ES-I3 (cell line): ENCODE data around the gene PITPNC1.

Source experiments
- H3K36me3 ChIP-seq: 2 replicates; pipeline ENCODE4 v1.6.1; 2013; ENCODE audit warnings: mild to moderate bottlenecking, low read length, control low read depth, moderate library complexity; ENCODE audit not compliant: insufficient read depth
- H3K4me1 ChIP-seq: 2 replicates; pipeline ENCODE4 v1.6.1; 2013; ENCODE audit warnings: mild to moderate bottlenecking, control low read depth, low read length; ENCODE audit not compliant: insufficient read depth
- H3K9ac ChIP-seq: 2 replicates; pipeline ENCODE4 v1.6.1; 2013; ENCODE audit warnings: low read depth, mild to moderate bottlenecking, low read length, moderate library complexity
- H3K9me3 ChIP-seq: 2 replicates; pipeline ENCODE4 v1.6.1; 2013; ENCODE audit warnings: mild to moderate bottlenecking, low read length, moderate library complexity; ENCODE audit not compliant: control insufficient read depth, insufficient read depth

The PITPNC1 gene

GRCh38 chr17:67441052-67441895 lies 64.2 kb downstream of the PITPNC1 start:
- no peaks in the 10 kb centered on the region for H3K9me3 ChIP-seq
- H3K36me3 ChIP-seq: no peaks in the 10 kb centered on the region
- H3K9ac ChIP-seq: no peak overlapping the region; the same call in 1 of the 2 replicates
- peaks cover 34% of the 10 kb centered on the region for H3K4me1 ChIP-seq

- Histone ChIP-seq H3K36me3 (no peaks in the 10 kb centered on the region), H3K9me3 (no peaks in the 10 kb centered on the region), H3K4me1 (peaks cover 34% of the 10 kb centered on the region), H3K9ac (no peak overlapping the region)
Measured at GRCh38 chr17:67441896-67442219, 64.8 kb downstream of the PITPNC1 start.

- no peaks in the 10 kb centered on the region for H3K36me3 ChIP-seq
- H3K9me3 ChIP-seq: no peaks in the 10 kb centered on the region
- peaks cover 34% of the 10 kb centered on the region for H3K4me1 ChIP-seq
- H3K9ac ChIP-seq: no peak overlapping the region
Measured at GRCh38 chr17:67442787-67443624, 65.9 kb downstream of the PITPNC1 start.

- H3K36me3 ChIP-seq: no peaks in the 10 kb centered on the region
- peaks cover 30% of the 10 kb centered on the region for H3K4me1 ChIP-seq
- no peak overlapping the region for H3K9ac ChIP-seq
- H3K9me3 ChIP-seq: no peaks in the 10 kb centered on the region
Measured at GRCh38 chr17:67443931-67444595, 67.0 kb downstream of the PITPNC1 start.

GRCh38 chr17:67448449-67448848 lies 71.4 kb downstream of the PITPNC1 start:
- no peak overlapping the region for H3K9ac ChIP-seq
- no peaks in the 10 kb centered on the region for H3K36me3 ChIP-seq
- peaks cover 7% of the 10 kb centered on the region for H3K4me1 ChIP-seq
- no peaks in the 10 kb centered on the region for H3K9me3 ChIP-seq

GRCh38 chr17:67449065-67449464 lies 72.0 kb downstream of the PITPNC1 start:
- no peaks in the 10 kb centered on the region for H3K9me3 ChIP-seq
- H3K4me1 ChIP-seq: peaks cover 6% of the 10 kb centered on the region; the same call in 1 of the 2 replicates
- H3K36me3 ChIP-seq: no peaks in the 10 kb centered on the region
- no peak overlapping the region for H3K9ac ChIP-seq

- no peaks in the 10 kb centered on the region for H3K36me3 ChIP-seq
- no peak overlapping the region for H3K9ac ChIP-seq
- peaks cover 5% of the 10 kb centered on the region; the same call in 1 of the 2 replicates for H3K4me1 ChIP-seq
- H3K9me3 ChIP-seq: no peaks in the 10 kb centered on the region
Measured at GRCh38 chr17:67449845-67450755, 73.0 kb downstream of the PITPNC1 start.

GRCh38 chr17:67452681-67453554 lies 75.8 kb downstream of the PITPNC1 start:
- H3K9ac ChIP-seq: no peak overlapping the region
- H3K4me1 ChIP-seq: no peaks in the 10 kb centered on the region; the same call in 1 of the 2 replicates
- H3K9me3 ChIP-seq: peaks cover 3% of the 10 kb centered on the region; the same call in 1 of the 2 replicates

GRCh38 chr17:67456103-67456502 lies 79.0 kb downstream of the PITPNC1 start:
- Histone ChIP-seq H3K9ac (no peak overlapping the region), H3K9me3 (peaks cover 3% of the 10 kb centered on the region; the same call in 1 of the 2 replicates), H3K36me3 (no peaks in the 10 kb centered on the region), H3K4me1 (no peaks in the 10 kb centered on the region; the same call in 1 of the 2 replicates)

More at GRCh38 chr17:67452681-67453554, 75.8 kb downstream of the PITPNC1 start:
- no peaks in the 10 kb centered on the region for H3K36me3 ChIP-seq

- H3K4me1 ChIP-seq: no peaks in the 10 kb centered on the region; the same call in 1 of the 2 replicates
- H3K9ac ChIP-seq: no peak overlapping the region
- no peaks in the 10 kb centered on the region for H3K36me3 ChIP-seq
- H3K9me3 ChIP-seq: peaks cover 3% of the 10 kb centered on the region; the same call in 1 of the 2 replicates
Measured at GRCh38 chr17:67456889-67457288, 79.8 kb downstream of the PITPNC1 start.

- H3K9me3 ChIP-seq: peaks cover 3% of the 10 kb centered on the region; the same call in 1 of the 2 replicates
- H3K9ac ChIP-seq: no peak overlapping the region
- H3K4me1 ChIP-seq: no peaks in the 10 kb centered on the region; the same call in 1 of the 2 replicates
- H3K36me3 ChIP-seq: no peaks in the 10 kb centered on the region
Measured at GRCh38 chr17:67458203-67458602, 81.1 kb downstream of the PITPNC1 start.

GRCh38 chr17:67459985-67460384 lies 82.9 kb downstream of the PITPNC1 start:
- H3K36me3 ChIP-seq: no peaks in the 10 kb centered on the region
- no peak overlapping the region for H3K9ac ChIP-seq
- no peaks in the 10 kb centered on the region for H3K4me1 ChIP-seq
- peaks cover 3% of the 10 kb centered on the region; the same call in 1 of the 2 replicates for H3K9me3 ChIP-seq
